Loucy (cell line): ENCODE data around the gene CASP14.
"Not testable (repeated sequence)": the region's sequence is repeated elsewhere in the genome, so short reads cannot be mapped to it uniquely, and the experiment has no call there.

Experiments used
- H2AFZ ChIP-seq: fragments of 200-600 bp; sonication (generic); 2 replicates; pipeline ENCODE4 v1.6.0; 2016; ENCODE audit warnings: antibody characterized with exemption, mild to moderate bottlenecking, low read length, moderate library complexity
- H3F3A ChIP-seq: fragments of 200-600 bp; 2 replicates; pipeline ENCODE4 v1.6.0; 2016; ENCODE audit warnings: antibody characterized with exemption, low read depth, mild to moderate bottlenecking
- H3K27me3 ChIP-seq: fragments of 200-600 bp; sonication (generic); 2 replicates; pipeline ENCODE4 v1.6.1; 2014; ENCODE audit warnings: low read length, mild to moderate bottlenecking; ENCODE audit not compliant: insufficient read depth, poor library complexity, severe bottlenecking
- H3K36me3 ChIP-seq: fragments of 200-600 bp; sonication (generic); 2 replicates; pipeline ENCODE4 v1.6.1; 2016; ENCODE audit warnings: low read length; ENCODE audit not compliant: insufficient read depth
- H3K4me1 ChIP-seq: fragments of 200-600 bp; sonication (generic); 2 replicates; pipeline ENCODE4 v1.5.1; 2014; ENCODE audit warnings: low read length, mild to moderate bottlenecking; ENCODE audit not compliant: insufficient read depth, poor library complexity, severe bottlenecking
- H3K4me2 ChIP-seq: fragments of 200-600 bp; sonication (generic); 2 replicates; pipeline ENCODE4 v1.6.0; 2014; ENCODE audit warnings: antibody characterized with exemption, low read length, low read depth, mild to moderate bottlenecking; ENCODE audit not compliant: poor library complexity, severe bottlenecking
- H3K4me3 ChIP-seq: fragments of 200-600 bp; sonication (generic); 2 replicates; pipeline ENCODE4 v1.5.1; 2014; ENCODE audit warnings: low read length, mild to moderate bottlenecking, mixed read lengths; ENCODE audit not compliant: poor library complexity, severe bottlenecking
- H3K79me2 ChIP-seq: fragments of 200-600 bp; sonication (generic); 2 replicates; pipeline ENCODE4 v1.6.1; 2014; ENCODE audit warnings: low read length; ENCODE audit not compliant: insufficient read depth
- H3K9ac ChIP-seq: fragments of 200-600 bp; sonication (generic); 2 replicates; pipeline ENCODE4 v1.6.0; 2014; ENCODE audit warnings: mild to moderate bottlenecking, low read depth, low read length, moderate library complexity; ENCODE audit not compliant: poor library complexity, severe bottlenecking
- H3K9me2 ChIP-seq: fragments of 200-600 bp; sonication (generic); replicated peaks from 2 replicates; pipeline ENCODE4 v1.6.1; 2016; ENCODE audit warnings: low read depth, low read length, mixed read lengths
- H3K9me3 ChIP-seq: fragments of 200-600 bp; sonication (generic); 2 replicates; pipeline ENCODE4 v1.6.1; 2014; ENCODE audit warnings: mild to moderate bottlenecking, antibody characterized with exemption, low read length, low read depth; ENCODE audit not compliant: insufficient read depth
- H4K20me1 ChIP-seq: fragments of 200-600 bp; sonication (generic); 2 replicates; pipeline ENCODE4 v1.6.0; 2014; ENCODE audit warnings: antibody characterized with exemption, low read length, mild to moderate bottlenecking; ENCODE audit not compliant: insufficient read depth, poor library complexity, severe bottlenecking
- CTCF ChIP-seq: fragments of 200-600 bp; sonication (generic); conservative IDR thresholded peaks from 2 replicates; pipeline ENCODE4 v1.5.1; 2014; ENCODE audit warnings: mild to moderate bottlenecking, antibody characterized with exemption, low read length
- EZH2phosphoT487 ChIP-seq: fragments of 200-600 bp; IDR thresholded peaks from 2 replicates; pipeline ENCODE4 v1.6.1; 2018; ENCODE audit warnings: antibody characterized with exemption, mild to moderate bottlenecking, moderate library complexity, borderline replicate concordance

Gene CASP14

GRCh38 chr19:15074371-15074770, 25.1 kb downstream of the CASP14 start:
- H2AFZ ChIP-seq = no peak overlapping the region

GRCh38 chr19:15075806-15076205, 26.5 kb downstream of the CASP14 start:
- Histone ChIP-seq H3K9me2 (no peaks in the 10 kb centered on the region), H3K4me2 (no peak overlapping the region), H3F3A (no peaks in the 10 kb centered on the region), H3K4me1 (no peaks in the 10 kb centered on the region), H3K4me3 (no peak overlapping the region), H3K36me3 (no peaks in the 10 kb centered on the region), H3K27me3 (no peaks in the 10 kb centered on the region), H2AFZ (no peak overlapping the region), H3K9me3 (no peaks in the 10 kb centered on the region), H3K79me2 (no peaks in the 10 kb centered on the region), H4K20me1 (no peaks in the 10 kb centered on the region), H3K9ac (no peak overlapping the region)
- TF ChIP-seq EZH2phosphoT487 = no peak
- TF ChIP-seq CTCF = no peak

More at GRCh38 chr19:15074371-15074770, 25.1 kb downstream of the CASP14 start:
- H3K27me3 ChIP-seq = no peaks in the 10 kb centered on the region
- TF ChIP-seq EZH2phosphoT487 (no peak), CTCF (no peak)
- H3K9ac ChIP-seq = no peak overlapping the region
- H3K4me2 ChIP-seq = no peak overlapping the region
- no peaks in the 10 kb centered on the region for H3K79me2 ChIP-seq
- H3F3A ChIP-seq = no peaks in the 10 kb centered on the region
- H4K20me1 ChIP-seq = no peaks in the 10 kb centered on the region
- H3K36me3 ChIP-seq = no peaks in the 10 kb centered on the region
- H3K4me3 ChIP-seq = no peak overlapping the region
- H3K9me3 ChIP-seq = no peaks in the 10 kb centered on the region
- no peaks in the 10 kb centered on the region for H3K9me2 ChIP-seq
- H3K4me1 ChIP-seq = no peaks in the 10 kb centered on the region

GRCh38 chr19:15080002-15080401, 30.7 kb downstream of the CASP14 start:
- not testable (repeated sequence) for H3F3A ChIP-seq, H3K79me2 ChIP-seq, H3K27me3 ChIP-seq, H3K4me3 ChIP-seq, H3K9me2 ChIP-seq, H4K20me1 ChIP-seq, H3K4me2 ChIP-seq, H3K9ac ChIP-seq, H3K9me3 ChIP-seq, H3K4me1 ChIP-seq, H3K36me3 ChIP-seq, H2AFZ ChIP-seq

GRCh38 chr19:15081911-15082310, 32.6 kb downstream of the CASP14 start, which contains the start of gene OR1I1:
Gene OR1I1, plus strand, starts transcription at chr19:15082211. Its CDS starts 4,855 bp downstream, at chr19:15087066.
- TF ChIP-seq CTCF (no peak), EZH2phosphoT487 (no peak)
- Histone ChIP-seq H3K4me1 (no peaks in the 10 kb centered on the region), H3K27me3 (no peaks in the 10 kb centered on the region), H3K9me3 (no peaks in the 10 kb centered on the region), H3K4me2 (no peak within 1 kb of the TSS), H3K4me3 (no peak within 1 kb of the TSS), H2AFZ (no peak within 1 kb of the TSS), H3F3A (no peaks in the 10 kb centered on the region), H3K9me2 (no peaks in the 10 kb centered on the region), H3K79me2 (no peaks in the 10 kb centered on the region), H3K9ac (no peak within 1 kb of the TSS), H3K36me3 (no peaks in the 10 kb centered on the region), H4K20me1 (no peaks in the 10 kb centered on the region)
